Measurements from ENCODE around the gene BANF2. TPM values are rescaled to one million over a fixed set of nuclear protein-coding genes. Genes with fewer than 3 reads are reported as not detected.

The BANF2 gene
- total and polyA plus RNA-seq, 2 of the 13 experiments (the other 11 are each of a cell fraction or from before 2014, with no cell fraction given): 0.35 TPM; not detected in 1

GRCh38 chr20:17708675-17709360 is 9.1 kb downstream of the BANF2 start (continued):
- TF ChIP-seq ZNF263 (CRISPR knock-in tag; IDR thresholded peaks at IDR 0.05) (no peak), FOXK2 (IDR thresholded peaks at IDR 0.05) (no peak), ZNF337 (CRISPR knock-in tag; IDR thresholded peaks at IDR 0.05; ENCODE audit: borderline replicate concordance, low read depth) (no peak), ARNT2 (CRISPR knock-in tag; IDR thresholded peaks at IDR 0.05; ENCODE audit: low read depth) (0 out of 2 replicates have a peak, but pooled peaks have one; percentile 26), ZNF570 (CRISPR knock-in tag; IDR thresholded peaks at IDR 0.05; ENCODE audit: borderline replicate concordance) (no peak), ZNF574 (CRISPR knock-in tag; IDR thresholded peaks at IDR 0.05) (no peak), ZNF781 (CRISPR knock-in tag; IDR thresholded peaks at IDR 0.05; ENCODE audit: borderline replicate concordance, not compliant biosample characterization) (no peak), ZKSCAN1 (IDR thresholded peaks at IDR 0.05; ENCODE audit: low read length) (no peak), NFE2L2 (IDR thresholded peaks at IDR 0.05; ENCODE audit: low read length) (no peak), LCORL (IDR thresholded peaks at IDR 0.05) (no peak), LCORL (CRISPR knock-in tag; IDR thresholded peaks at IDR 0.05) (0 out of 2 replicates have a peak, but pooled peaks have one; percentile 17), TARDBP (CRISPR knock-in tag; IDR thresholded peaks at IDR 0.05) (no peak), GTF3A (CRISPR knock-in tag; conservative IDR thresholded peaks at IDR 0.05) (no peak), ZNF407 (CRISPR knock-in tag; IDR thresholded peaks at IDR 0.05; ENCODE audit: not compliant biosample characterization) (no peak), ZFAT (CRISPR knock-in tag; conservative IDR thresholded peaks at IDR 0.05) (no peak), POGK (CRISPR knock-in tag; conservative IDR thresholded peaks at IDR 0.05) (0 out of 2 replicates have a peak, but pooled peaks have one; percentile 49)

All from HepG2 (cell line).